Urinary bladder (tissue), 4 donors: ENCODE data around the gene FBXO38. TPM values are rescaled to one million over a fixed set of nuclear protein-coding genes. Genes with fewer than 3 reads are reported as not detected.
A peak's percentile ranks its signal among the peaks of the same experiment; 100 is the strongest.

Source experiments
- DNase-seq: peaks from one replicate; pipeline ENCODE4 v3.0.0-alpha.2; 2015; ENCODE audit errors: extremely low spot score
- H3K27ac ChIP-seq: one replicate; pipeline ENCODE4 v1.5.1; 2013; ENCODE audit warnings: low read depth, mild to moderate bottlenecking, moderate library complexity
- H3K36me3 ChIP-seq: one replicate; pipeline ENCODE4 v1.6.1; 2013; ENCODE audit warnings: mild to moderate bottlenecking, moderate library complexity; ENCODE audit not compliant: insufficient read depth
- H3K4me1 ChIP-seq: one replicate; pipeline ENCODE4 v1.6.1; 2013; ENCODE audit warnings: mild to moderate bottlenecking, moderate library complexity; ENCODE audit not compliant: insufficient read depth
- H3K4me3 ChIP-seq: one replicate; pipeline ENCODE4 v1.5.1; 2013; ENCODE audit warnings: low read depth, low read length
- WGBS: extraction: QIAGEN DNeasy Blood & Tissue Kit; methylation state at CpG from one replicate; pipeline ENCODE4 v1.1.7; 2013; 5-methylcytosine and 5-hydroxymethylcytosine counted together
- polyA plus RNA-seq: library from polyadenylated mRNA; stranded (reverse); fragments of 200-250 nt; gene quantifications from one replicate; pipeline ENCODE4 v1.2.3, GENCODE V29; 2013
- total RNA-seq: library from RNA; depleted of rRNA; stranded (reverse); fragments of >200 nt; gene quantifications from one replicate; pipeline ENCODE4 v1.2.3, GENCODE V29; 2014
- donor health status: healthy with polysubstance abuse.
- donor health status: healthy.

The FBXO38 gene, protein sequence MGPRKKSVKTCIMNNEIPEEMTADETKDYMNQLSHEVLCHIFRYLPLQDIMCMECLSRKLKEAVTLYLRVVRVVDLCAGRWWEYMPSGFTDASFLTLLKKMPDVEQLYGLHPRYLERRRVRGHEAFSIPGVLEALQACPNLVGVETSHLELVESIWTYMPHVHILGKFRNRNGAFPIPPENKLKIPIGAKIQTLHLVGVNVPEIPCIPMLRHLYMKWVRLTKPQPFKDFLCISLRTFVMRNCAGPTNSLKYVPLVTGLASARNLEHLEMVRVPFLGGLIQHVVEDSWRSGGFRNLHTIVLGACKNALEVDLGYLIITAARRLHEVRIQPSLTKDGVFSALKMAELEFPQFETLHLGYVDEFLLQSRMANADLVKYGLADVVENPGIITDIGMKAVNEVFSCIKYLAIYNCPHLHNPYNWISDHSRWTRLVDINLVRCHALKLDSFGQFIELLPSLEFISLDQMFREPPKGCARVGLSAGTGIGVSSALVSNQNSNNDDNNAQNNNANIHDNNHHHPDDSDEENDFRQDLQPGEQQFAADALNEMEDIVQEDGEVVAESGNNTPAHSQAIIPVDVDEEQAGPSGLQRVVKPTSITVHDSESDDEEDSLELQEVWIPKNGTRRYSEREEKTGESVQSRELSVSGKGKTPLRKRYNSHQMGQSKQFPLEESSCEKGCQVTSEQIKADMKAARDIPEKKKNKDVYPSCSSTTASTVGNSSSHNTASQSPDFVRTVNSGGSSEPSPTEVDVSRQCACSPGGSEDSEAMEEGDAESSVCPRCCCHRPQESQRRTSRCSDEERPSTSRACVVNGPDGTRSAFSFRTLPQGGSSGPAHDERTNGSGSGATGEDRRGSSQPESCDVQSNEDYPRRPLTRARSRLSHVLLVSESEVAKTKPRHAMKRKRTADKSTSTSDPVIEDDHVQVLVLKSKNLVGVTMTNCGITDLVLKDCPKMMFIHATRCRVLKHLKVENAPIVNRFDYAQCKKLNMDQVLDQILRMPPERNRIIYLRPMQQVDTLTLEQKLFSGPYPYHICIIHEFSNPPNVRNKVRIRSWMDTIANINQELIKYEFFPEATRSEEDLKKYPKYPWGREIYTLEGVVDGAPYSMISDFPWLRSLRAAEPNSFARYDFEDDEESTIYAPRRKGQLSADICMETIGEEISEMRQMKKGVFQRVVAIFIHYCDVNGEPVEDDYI
- 80.1 TPM for total RNA-seq
- 16.6 TPM for polyA plus RNA-seq

DNA sequence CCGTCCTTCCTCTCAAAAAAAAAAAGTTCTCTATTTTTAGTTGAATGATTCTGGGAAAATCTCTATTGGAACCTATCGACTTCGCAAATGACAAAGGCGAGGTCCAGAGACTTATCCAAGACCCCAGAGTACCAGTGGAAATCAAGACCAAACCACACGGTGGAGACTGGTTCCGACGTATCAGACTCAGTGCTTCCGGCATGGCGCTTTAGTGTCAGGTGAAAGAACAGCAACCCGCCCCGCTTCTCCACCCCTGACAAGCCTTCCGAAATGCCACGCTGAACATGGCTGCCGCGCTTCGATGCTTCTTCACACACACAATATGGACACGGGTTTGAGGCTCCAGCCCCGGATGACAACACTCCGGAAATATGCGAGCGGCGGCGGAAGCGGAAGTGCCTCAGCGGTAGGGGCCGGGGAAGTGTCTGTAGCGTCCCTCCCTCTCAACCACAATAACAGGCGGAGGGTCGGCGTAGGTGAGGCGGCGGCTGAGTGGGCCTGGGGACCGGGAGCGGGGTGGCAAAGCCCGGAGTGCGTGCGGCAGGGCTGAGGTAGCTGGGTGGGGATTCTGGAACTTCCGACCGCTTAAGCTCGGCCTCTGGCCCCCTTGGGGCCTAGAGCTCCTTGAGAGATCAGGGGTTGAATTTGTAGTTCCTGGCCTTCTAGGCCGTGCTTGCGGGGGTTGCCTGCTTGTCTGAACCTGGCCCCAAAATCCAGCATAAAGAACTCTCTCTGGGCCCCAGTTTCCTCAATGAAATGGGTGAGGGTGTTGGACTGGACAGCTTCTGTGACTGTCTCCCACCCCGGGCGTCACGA is at the start of gene FBXO38:
FBXO38 (plus strand) TSS at position 395 of the 816 bp plus-strand sequence. CDS start 10,819 bp downstream, outside the sequence.
- under 1% methylated on average over 45 of the region's 45 CpGs for WGBS
- Histone ChIP-seq H3K4me3 (peak within 1 kb of the TSS; percentile 77), H3K36me3 (no peaks in the 10 kb centered on the region), H3K27ac (peak within 1 kb of the TSS; percentile 88), H3K4me1 (no peaks in the 10 kb centered on the region)
- peak; percentile 98 for DNase-seq

GRCh38 chr5:148335259-148335658 is 48.5 kb upstream of the FBXO38 start, which contains the start of gene SPINK9:
Gene SPINK9 (plus strand): TSS chr5:148335559. CDS start chr5:148335614, 55 bp downstream.
- no peak for DNase-seq
- WGBS: 87% methylated on average over 3 of the region's 3 CpGs
- H3K4me1 ChIP-seq: no peaks in the 10 kb centered on the region
- no peak within 1 kb of the TSS for H3K4me3 ChIP-seq
- no peak within 1 kb of the TSS for H3K27ac ChIP-seq
- H3K36me3 ChIP-seq: no peaks in the 10 kb centered on the region

GRCh38 chr5:148336704-148337435 is 46.9 kb upstream of the FBXO38 start:
- DNase-seq: no peak
- Histone ChIP-seq H3K27ac (no peak overlapping the region), H3K36me3 (no peaks in the 10 kb centered on the region), H3K4me3 (no peak overlapping the region), H3K4me1 (no peaks in the 10 kb centered on the region)
- 48% methylated on average over 3 of the region's 3 CpGs for WGBS

DNA sequence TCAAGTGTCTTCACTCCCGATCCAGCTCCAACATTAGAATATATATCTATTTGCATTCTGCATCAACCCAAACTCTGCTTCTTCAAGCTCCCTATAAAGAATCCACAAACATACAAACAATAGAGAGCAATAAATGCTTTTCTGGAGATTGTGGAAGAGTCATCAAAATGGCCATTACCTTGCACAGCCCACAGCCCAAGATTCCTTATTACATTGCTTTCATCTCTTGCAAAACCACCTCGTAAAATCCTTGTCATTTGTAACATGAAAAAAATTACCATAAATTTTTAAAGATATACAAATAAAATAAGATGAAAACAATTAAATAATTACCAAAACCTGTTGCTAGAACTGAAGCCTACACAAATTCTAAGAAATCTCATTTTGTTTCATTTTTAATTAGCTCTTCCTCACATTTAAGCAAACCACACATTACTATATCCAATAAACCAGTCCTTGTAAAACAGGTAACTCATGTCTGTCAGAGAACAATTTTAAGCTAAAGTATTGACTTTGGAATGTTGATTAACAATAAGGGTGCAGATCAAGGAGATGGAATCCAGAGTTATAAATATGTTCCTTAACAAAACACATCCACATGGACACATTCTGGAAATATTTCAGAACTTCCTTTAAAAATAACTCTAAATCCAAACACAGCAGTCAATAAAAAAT is 41.2 kb upstream of the FBXO38 start:
- no peak for DNase-seq
- H3K36me3 ChIP-seq: no peaks in the 10 kb centered on the region
- 83% methylated on average over 2 of the region's 2 CpGs for WGBS
- no peak overlapping the region for H3K27ac ChIP-seq
- no peak overlapping the region for H3K4me3 ChIP-seq
- H3K4me1 ChIP-seq: no peaks in the 10 kb centered on the region

GRCh38 chr5:148343046-148343407 is 40.7 kb upstream of the FBXO38 start:
- H3K4me3 ChIP-seq: no peak overlapping the region
- 63% methylated on average over 2 of the region's 2 CpGs for WGBS
- no peaks in the 10 kb centered on the region for H3K36me3 ChIP-seq
- H3K4me1 ChIP-seq: no peaks in the 10 kb centered on the region
- no peak for DNase-seq
- no peak overlapping the region for H3K27ac ChIP-seq

DNA sequence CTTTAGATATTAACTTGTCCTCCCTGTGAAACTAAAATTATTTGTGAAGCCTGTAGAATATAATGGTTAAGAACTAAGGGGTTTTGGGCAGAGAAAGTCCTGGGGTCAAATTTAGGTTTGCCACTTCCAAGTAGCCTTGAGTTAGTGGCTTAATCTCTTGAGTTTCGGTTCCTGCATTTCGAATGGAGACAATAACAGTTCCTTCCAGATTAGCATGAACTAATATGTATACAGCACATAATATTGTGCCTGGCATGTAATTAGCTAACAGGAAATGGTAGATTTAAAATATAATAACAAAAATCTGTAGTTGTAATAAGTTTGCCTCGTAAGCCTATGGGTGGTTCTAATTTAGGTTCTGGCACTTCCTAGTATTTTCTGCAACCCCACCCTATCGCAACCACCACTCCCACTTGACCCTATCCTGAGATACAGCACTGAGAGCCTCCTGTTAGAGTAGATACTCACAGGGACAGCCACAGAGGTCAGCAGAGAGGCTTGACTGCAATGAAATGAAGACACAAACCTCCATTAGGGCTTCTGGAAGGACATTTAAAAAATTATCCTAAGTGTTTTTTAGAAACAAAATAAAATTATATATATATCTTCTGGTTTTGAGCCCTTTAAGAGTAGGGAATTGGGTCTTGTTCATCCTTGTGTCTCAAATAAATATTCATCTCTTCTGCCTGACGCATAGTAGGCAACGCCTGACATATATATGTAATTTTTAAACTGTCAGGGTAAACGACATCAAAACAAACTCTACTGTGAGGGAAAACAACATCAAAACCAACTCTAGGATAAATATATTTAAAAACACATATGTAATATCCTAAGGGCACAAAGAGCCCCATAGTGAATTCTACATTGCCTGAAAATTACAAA is 39.9 kb upstream of the FBXO38 start:
- no peak overlapping the region for H3K27ac ChIP-seq
- DNase-seq: no peak
- no peaks in the 10 kb centered on the region for H3K4me1 ChIP-seq
- no peaks in the 10 kb centered on the region for H3K36me3 ChIP-seq
- 85% methylated on average over 7 of the region's 7 CpGs for WGBS
- no peak overlapping the region for H3K4me3 ChIP-seq

DNA sequence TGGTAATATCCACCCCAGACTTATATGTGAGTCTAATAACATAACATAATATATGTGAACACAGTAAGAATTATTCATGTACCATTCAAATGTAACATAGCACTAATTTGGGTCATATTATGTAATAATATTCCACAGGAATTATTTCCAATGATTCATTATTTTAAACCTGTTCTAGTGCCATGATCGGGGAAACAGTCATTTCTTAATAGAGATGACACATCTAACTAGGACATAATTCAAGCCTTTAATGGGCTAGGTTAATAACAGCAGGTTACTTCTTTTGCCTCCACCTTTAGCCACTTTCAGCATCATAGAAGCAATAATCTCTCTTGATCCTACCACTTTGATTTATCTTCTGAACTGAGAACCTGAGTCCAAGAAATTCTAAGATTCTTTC is 36.1 kb upstream of the FBXO38 start:
- no peaks in the 10 kb centered on the region for H3K36me3 ChIP-seq
- no peak for DNase-seq
- whole genome bisulfite sequencing: 86% methylated on average over 1 of the region's 1 CpG
- no peak overlapping the region for H3K4me3 ChIP-seq
- no peak overlapping the region for H3K27ac ChIP-seq
- H3K4me1 ChIP-seq: no peaks in the 10 kb centered on the region

GRCh38 chr5:148352696-148353095 is 31.1 kb upstream of the FBXO38 start:
- no peak for DNase-seq
- Histone ChIP-seq H3K36me3 (no peaks in the 10 kb centered on the region), H3K4me3 (no peak overlapping the region), H3K4me1 (no peaks in the 10 kb centered on the region), H3K27ac (no peak overlapping the region)
- WGBS: 44% methylated on average over 1 of the region's 1 CpG

- no peaks in the 10 kb centered on the region for H3K36me3 ChIP-seq
- no peak overlapping the region for H3K27ac ChIP-seq
- no peaks in the 10 kb centered on the region for H3K4me1 ChIP-seq
- 88% methylated on average over 2 of the region's 2 CpGs for WGBS
- H3K4me3 ChIP-seq: no peak overlapping the region
- DNase-seq: no peak
These were observed 30.1 kb upstream of the FBXO38 start for GRCh38 chr5:148353634-148354033.

DNA sequence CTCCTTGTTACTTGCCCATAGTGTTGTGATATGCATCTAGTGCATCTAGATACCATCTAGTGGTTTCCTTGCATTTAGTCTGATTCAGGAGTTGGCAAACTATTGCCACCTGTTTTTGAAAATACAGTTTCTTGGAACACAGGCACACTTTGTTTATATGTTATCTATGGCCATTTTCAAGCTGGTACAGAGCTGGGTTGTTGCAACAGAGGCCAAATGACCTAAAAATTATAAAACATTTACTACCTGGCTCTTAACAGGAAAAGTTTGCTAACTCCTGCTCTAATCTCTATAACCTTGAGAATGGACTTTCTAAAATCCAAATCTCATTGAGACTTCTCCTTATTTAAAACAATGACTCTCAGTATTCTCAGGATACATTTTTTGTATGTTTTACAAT is 19.4 kb upstream of the FBXO38 start:
- no peak overlapping the region for H3K27ac ChIP-seq
- no peak for DNase-seq
- H3K36me3 ChIP-seq: no peaks in the 10 kb centered on the region
- no peak overlapping the region for H3K4me3 ChIP-seq
- H3K4me1 ChIP-seq: no peaks in the 10 kb centered on the region

DNA sequence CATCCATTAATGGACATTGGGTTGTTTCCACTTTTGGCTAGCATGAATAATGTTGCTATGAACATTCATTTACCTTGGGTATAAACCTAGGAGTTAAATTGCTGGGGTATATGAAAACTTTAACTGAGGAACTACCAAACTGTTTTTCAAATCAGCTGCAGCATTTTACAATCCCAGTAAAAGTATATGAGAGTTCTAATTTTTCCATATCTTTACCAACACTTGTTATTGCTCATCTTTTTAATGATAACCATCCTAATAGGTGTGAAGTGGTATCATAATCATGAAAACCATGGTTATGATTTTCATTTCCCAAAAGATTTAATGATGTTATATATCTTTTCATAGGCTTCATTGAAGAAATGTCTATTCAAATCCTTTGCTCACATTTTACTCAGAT is 15.5 kb upstream of the FBXO38 start:
- Histone ChIP-seq H3K4me1 (no peaks in the 10 kb centered on the region), H3K27ac (no peak overlapping the region), H3K36me3 (no peaks in the 10 kb centered on the region), H3K4me3 (no peak overlapping the region)
- no peak for DNase-seq
